MCF 10A (cell line): ENCODE measurements around the gene TEDC2. TPM values are rescaled to one million over a fixed set of nuclear protein-coding genes. Genes with fewer than 3 reads are reported as not detected.

Experiments used
- BruUV-seq: library from RNA; stranded (reverse); fragments of 400-500 nt; replicated peaks from 2 replicates; lab custom pipeline; 2021; lab: Mats Ljungman, UMichigan
- CTCF ChIA-PET: fragments of 300-600 bp; sonication (Branson Sonifier 250); formaldehyde crosslinking; extraction: SDS; loops from one replicate; lab custom pipeline; 2021; ENCODE audit warnings: antibody characterized with exemption, inconsistent platforms; lab: Yijun Ruan, JAX
- POLR2A ChIA-PET: fragments of 300-600, 350-650 bp; sonication (Branson Sonifier 250); formaldehyde crosslinking; extraction: SDS; loops from one replicate; lab custom pipeline; 2020; ENCODE audit warnings: antibody characterized with exemption, inconsistent platforms; lab: Yijun Ruan, JAX
- DNase-seq: peaks from one replicate; pipeline ENCODE4 v3.0.0-alpha.2; 2018; ENCODE audit not compliant: unreplicated experiment
- H3K27ac Mint-ChIP-seq: one replicate; pipeline ENCODE4 v1.8.0; 2022; ENCODE audit warnings: mild to moderate bottlenecking, low read depth, mixed read lengths; ENCODE audit not compliant: unreplicated experiment
- H3K27me3 Mint-ChIP-seq: one replicate; pipeline ENCODE4 v1.8.0; 2022; ENCODE audit warnings: mixed read lengths; ENCODE audit not compliant: insufficient read depth, unreplicated experiment
- H3K36me3 Mint-ChIP-seq: one replicate; pipeline ENCODE4 v1.8.0; 2022; ENCODE audit warnings: mild to moderate bottlenecking, moderate library complexity, mixed read lengths; ENCODE audit not compliant: insufficient read depth, unreplicated experiment
- H3K4me1 Mint-ChIP-seq: one replicate; pipeline ENCODE4 v1.8.0; 2022; ENCODE audit warnings: mixed read lengths; ENCODE audit not compliant: insufficient read depth, unreplicated experiment
- H3K4me3 Mint-ChIP-seq: one replicate; pipeline ENCODE4 v1.8.0; 2022; ENCODE audit warnings: mild to moderate bottlenecking, moderate library complexity, mixed read lengths; ENCODE audit not compliant: unreplicated experiment
- H3K9me3 Mint-ChIP-seq: one replicate; pipeline ENCODE4 v1.8.0; 2022; ENCODE audit warnings: mixed read lengths; ENCODE audit not compliant: unreplicated experiment
- intact Hi-C: fragments of 100-400 bp; cut with micrococcal nuclease; formaldehyde crosslinking; loops from 2 replicates; pipeline ENCODE4 v1.14.1; 2022
- total RNA-seq: library from RNA; stranded (reverse); gene quantifications from 2 replicates; pipeline ENCODE4 v1.2.3, GENCODE V29; 2022
- TF ChIP-seq, protein P1 (sequence below): fragments of 200-600 bp; IDR thresholded peaks from one replicate; pipeline ENCODE4 v1.8.0; 2022; ENCODE audit warnings: antibody characterized with exemption, mild to moderate bottlenecking; ENCODE audit not compliant: unreplicated experiment

TEDC2 gene
- total RNA-seq, 1 experiment from 2014 or later: 6.9 TPM

DNA sequence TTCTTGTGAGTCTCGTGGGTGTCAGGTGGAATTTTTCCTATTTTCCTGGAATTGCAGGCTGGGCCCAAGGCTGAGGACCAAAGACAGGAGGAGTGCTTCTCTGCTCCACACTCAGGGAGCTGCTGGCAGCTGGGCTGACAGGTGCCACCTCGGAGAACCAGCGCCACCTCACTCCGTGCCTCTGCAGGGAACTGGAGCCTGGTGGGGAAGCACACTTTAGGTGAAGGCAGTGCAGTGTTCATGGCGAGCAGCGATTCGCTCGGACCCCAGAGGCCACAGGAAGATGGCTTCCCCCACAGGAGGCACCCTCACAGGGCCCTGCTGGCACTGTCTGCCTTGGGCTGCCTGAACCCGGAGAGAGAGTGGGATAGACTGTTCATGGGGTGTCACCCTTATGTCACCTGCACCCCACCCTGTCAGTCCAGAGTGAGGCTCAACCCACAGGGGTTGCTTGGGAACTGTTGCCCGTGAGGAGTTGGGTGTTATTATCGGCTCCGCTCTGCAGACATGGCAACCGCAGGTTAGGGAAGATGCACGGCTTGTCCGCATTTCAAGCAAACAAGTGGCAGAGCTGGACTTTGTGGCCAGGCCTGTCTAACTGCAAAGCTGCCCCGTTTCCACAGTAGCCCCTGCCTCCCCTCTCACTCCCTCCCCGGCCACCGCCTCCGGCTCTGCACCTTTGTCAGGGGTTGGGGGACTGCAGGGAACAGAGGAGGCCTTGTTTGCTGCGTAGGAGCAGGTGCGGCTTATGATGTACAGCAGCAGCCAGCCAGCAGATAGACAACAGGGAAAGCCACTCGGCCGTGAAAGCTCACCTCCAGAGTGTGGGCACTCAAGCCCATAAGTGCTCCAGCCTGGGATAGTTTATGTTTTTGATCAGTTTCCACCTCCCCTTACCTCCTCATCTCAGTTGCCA, 30.5 kb downstream of the TEDC2 start:
- no peaks in the 10 kb centered on the region for H3K36me3 Mint-ChIP-seq
- CTCF ChIA-PET: interaction anchor here (0.5 to 1.8 kb wide), 3 partner anchors 10 to 51 kb away, joined by 3 to 10 read pairs (median 3); no protein-coding TSS in a partner anchor

DNA sequence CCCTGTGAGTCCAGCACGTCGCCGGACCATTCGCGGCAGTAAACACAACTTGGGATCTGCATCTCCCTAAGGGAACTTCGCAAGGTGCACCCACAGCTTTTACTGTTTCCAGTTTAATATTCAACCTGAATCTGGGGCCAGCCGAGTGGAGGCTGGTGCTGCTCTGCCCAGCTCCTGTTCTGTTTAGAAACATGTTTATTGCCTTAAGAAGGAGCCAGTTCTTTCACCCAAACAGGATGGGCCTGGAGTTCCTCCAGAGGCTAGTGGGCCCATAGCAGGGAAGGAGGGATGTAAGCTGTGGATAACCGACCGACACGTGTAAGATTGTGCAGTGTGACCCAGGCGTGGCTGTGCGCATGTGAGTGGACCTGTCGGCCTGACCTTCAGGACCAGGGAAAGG, 32.4 kb downstream of the TEDC2 start:
- H3K27me3 Mint-ChIP-seq: no peaks in the 10 kb centered on the region
- H3K36me3 Mint-ChIP-seq: peaks cover 6% of the 10 kb centered on the region
- intact Hi-C loops: no loop called here
- no peaks in the 10 kb centered on the region for H3K9me3 Mint-ChIP-seq
- TF ChIP-seq, protein P1, sequence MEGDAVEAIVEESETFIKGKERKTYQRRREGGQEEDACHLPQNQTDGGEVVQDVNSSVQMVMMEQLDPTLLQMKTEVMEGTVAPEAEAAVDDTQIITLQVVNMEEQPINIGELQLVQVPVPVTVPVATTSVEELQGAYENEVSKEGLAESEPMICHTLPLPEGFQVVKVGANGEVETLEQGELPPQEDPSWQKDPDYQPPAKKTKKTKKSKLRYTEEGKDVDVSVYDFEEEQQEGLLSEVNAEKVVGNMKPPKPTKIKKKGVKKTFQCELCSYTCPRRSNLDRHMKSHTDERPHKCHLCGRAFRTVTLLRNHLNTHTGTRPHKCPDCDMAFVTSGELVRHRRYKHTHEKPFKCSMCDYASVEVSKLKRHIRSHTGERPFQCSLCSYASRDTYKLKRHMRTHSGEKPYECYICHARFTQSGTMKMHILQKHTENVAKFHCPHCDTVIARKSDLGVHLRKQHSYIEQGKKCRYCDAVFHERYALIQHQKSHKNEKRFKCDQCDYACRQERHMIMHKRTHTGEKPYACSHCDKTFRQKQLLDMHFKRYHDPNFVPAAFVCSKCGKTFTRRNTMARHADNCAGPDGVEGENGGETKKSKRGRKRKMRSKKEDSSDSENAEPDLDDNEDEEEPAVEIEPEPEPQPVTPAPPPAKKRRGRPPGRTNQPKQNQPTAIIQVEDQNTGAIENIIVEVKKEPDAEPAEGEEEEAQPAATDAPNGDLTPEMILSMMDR: no peak
- ChIA-PET POLR2A (no interaction called here), CTCF (interaction anchor here (0.6 kb wide), 1 partner anchor 223 kb away, joined by 3 read pairs; no protein-coding TSS in a partner anchor)
- H3K27ac Mint-ChIP-seq: no peak overlapping the region
- H3K4me3 Mint-ChIP-seq: no peak overlapping the region
- no TSS peak for BruUV-seq
- H3K4me1 Mint-ChIP-seq: peaks cover 2% of the 10 kb centered on the region
- no peak for DNase-seq

More for the DNA sequence above, 30.5 kb downstream of the TEDC2 start:
- no peak for DNase-seq
- Mint-ChIP-seq H3K27me3 (no peaks in the 10 kb centered on the region), H3K27ac (no peak overlapping the region), H3K4me3 (no peak overlapping the region), H3K4me1 (peaks cover 4% of the 10 kb centered on the region), H3K9me3 (no peaks in the 10 kb centered on the region)
- intact Hi-C loops: no loop called here
- BruUV-seq: no TSS peak
- POLR2A ChIA-PET: interaction anchor here (0.7 kb wide), 1 partner anchor 22 kb away, joined by 4 read pairs; no protein-coding TSS in a partner anchor
- TF ChIP-seq, protein P1: no peak

DNA sequence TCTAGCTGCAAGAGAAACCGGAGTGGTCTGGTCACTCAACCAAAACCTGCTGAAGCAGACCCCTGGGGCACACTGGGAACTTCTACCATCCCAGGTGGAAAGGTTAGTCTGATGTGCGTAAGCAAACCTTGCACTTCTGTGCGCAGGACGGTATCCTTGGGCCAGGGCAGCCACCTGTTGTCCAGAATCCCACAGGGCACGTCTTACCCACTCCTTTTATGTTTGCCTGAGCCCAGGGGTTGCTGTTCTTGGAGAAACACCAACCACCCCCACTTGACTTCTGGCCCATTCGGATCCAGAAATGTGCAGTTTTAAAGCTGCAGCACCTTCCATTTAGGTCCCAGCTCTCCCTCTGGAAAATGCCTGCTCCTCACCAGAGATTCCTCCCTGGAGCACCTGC, 33.7 kb downstream of the TEDC2 start:
- intact Hi-C loops: no loop called here
- Mint-ChIP-seq H3K4me1 (peaks cover 5% of the 10 kb centered on the region), H3K36me3 (peaks cover 13% of the 10 kb centered on the region), H3K27ac (no peak overlapping the region), H3K4me3 (no peak overlapping the region), H3K9me3 (no peaks in the 10 kb centered on the region), H3K27me3 (no peaks in the 10 kb centered on the region)
- no peak for DNase-seq
- ChIA-PET POLR2A (no interaction called here), CTCF (interaction anchor here (0.6 kb wide), 1 partner anchor 9 kb away, joined by 3 read pairs; no protein-coding TSS in a partner anchor)
- BruUV-seq: no TSS peak
- TF ChIP-seq, protein P1: no peak

DNA sequence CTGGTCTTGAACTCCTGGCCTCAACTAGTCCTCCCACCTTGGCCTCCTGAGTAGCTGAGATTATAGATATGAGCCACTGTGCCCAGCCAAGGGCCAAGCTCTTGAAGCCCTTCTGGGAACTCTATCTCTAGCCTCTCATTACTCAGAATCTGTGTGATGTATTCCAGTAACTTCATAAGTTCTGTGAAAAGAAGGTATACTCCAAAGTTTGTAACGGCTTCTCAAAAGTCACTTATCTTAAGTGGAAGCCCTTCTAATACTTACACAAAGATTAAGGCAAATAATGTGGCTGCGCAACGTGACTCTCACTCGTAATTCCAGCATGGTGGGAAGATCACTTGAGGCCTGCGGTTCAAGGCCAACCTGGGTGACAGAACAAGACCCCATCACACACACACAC, 34.7 kb downstream of the TEDC2 start:
- H3K4me3 Mint-ChIP-seq: no peak overlapping the region
- ChIA-PET CTCF (no interaction called here), POLR2A (no interaction called here)
- intact Hi-C loops: no loop called here
- H3K9me3 Mint-ChIP-seq: no peaks in the 10 kb centered on the region
- BruUV-seq: no TSS peak
- no peaks in the 10 kb centered on the region for H3K27me3 Mint-ChIP-seq
- TF ChIP-seq, protein P1: no peak
- peaks cover 13% of the 10 kb centered on the region for H3K36me3 Mint-ChIP-seq
- peaks cover 5% of the 10 kb centered on the region for H3K4me1 Mint-ChIP-seq
- no peak overlapping the region for H3K27ac Mint-ChIP-seq
- DNase-seq: no peak
